HG02588 (cell line): ENCODE data around the gene KPNA1.
A peak's percentile ranks its signal among the peaks of the same experiment; 100 is the strongest.

Source experiments
- ATAC-seq: cut with Tn5 transposase; IDR thresholded peaks from one replicate; pipeline ENCODE4 v1.9.1; 2021; ENCODE audit warnings: mild to moderate bottlenecking, moderate library complexity; ENCODE audit not compliant: unreplicated experiment

KPNA1 gene

GRCh38 chr3:122389892-122390291 is 124.8 kb downstream of the KPNA1 start:
- ATAC-seq: no peak

- no peak for ATAC-seq
Observed at GRCh38 chr3:122389197-122389596, 125.5 kb downstream of the KPNA1 start.

GRCh38 chr3:122387709-122388108 is 127.0 kb downstream of the KPNA1 start:
- ATAC-seq: no peak

GRCh38 chr3:122383771-122384697 is 130.7 kb downstream of the KPNA1 start, which contains the start of gene FAM162A:
Gene FAM162A (plus strand): TSS chr3:122384182. CDS start chr3:122384266, 84 bp downstream.
- ATAC-seq: peak; percentile 91

GRCh38 chr3:122382888-122383666 is 131.7 kb downstream of the KPNA1 start, which contains the start of gene MIX23:
Gene MIX23 (minus strand): TSS chr3:122383231. CDS start chr3:122383224, 7 bp downstream.
- peak; percentile 37 for ATAC-seq

GRCh38 chr3:122377975-122378374 is 136.8 kb downstream of the KPNA1 start:
- ATAC-seq: no peak

DNA sequence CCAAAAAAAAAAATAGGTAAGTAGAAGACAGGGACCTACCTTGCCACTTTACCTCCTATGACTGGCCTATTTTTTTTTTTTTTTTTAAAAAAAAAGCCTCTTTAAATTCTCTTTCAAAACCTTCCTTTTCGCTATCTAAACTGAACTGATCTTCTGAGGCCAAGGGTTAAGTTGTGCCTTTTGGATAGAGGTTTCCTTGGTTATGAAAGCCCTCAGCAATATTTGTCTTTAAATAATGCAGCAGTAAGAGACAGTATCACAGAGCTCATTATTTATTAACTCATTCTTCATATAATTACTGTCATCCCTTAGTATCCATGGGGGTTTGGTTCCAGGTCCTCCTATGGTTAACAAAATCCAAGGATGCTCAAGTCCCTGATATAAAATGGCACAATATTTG is 140.7 kb downstream of the KPNA1 start:
- no peak for ATAC-seq
